GM19324 (cell line): ENCODE measurements around the gene IFFO2.

Experiments
- ATAC-seq: cut with Tn5 transposase; IDR thresholded peaks from one replicate; pipeline ENCODE4 v1.9.1; 2021; ENCODE audit warnings: mild to moderate bottlenecking, moderate library complexity; ENCODE audit not compliant: unreplicated experiment, low FRiP score

IFFO2 gene

DNA sequence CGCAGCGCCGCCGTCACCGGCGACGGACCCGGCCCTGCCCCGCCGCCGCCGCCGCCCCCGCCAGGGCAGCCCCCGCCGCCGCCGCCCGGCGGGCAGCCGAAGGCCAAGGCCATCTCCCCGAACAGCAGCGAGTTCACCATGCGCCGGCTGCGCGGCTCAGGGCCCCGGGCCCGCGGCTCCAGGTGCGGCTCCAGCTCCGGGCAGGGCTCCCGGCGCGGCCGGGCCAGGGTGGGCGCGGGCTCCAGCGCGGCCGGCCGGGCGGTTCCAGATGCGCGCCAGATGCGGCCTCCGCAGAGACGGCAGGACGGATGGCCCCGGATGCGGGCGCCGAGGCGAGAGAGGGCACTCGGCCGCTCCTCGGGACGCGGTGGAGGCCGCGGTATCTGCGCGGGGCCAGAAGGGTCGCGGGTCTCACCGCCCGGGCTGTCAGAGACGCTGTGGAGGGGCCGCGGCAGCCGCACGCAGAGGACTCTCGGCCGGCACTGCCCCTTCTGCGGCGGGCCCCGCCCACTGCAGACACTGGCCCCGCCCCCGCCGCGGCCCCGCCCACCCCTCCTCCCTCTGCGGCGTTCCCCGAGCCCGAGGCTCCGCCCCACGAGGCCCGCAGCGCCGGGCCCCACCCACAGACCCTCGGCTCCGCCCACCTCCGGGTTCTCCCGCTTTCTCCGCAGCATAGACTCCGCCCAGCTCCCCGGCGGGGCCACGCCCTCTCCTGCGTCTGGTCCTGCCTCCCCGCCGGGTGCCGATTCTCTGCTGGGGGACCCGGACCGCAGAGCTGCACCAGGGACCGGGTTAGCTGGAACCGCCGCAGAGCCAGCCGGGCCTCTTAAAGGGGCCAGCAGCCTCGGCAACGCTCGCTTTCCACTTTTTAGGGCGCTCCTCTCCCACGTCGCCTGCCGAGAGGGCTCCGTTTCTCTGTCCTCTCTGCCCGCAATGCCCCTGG is at the start of gene IFFO2:
TSS of gene IFFO2 (minus strand) at position 484 of the 943 bp plus-strand sequence. CDS start at position 140, 344 bp downstream.
- peak; percentile 89 for ATAC-seq

DNA sequence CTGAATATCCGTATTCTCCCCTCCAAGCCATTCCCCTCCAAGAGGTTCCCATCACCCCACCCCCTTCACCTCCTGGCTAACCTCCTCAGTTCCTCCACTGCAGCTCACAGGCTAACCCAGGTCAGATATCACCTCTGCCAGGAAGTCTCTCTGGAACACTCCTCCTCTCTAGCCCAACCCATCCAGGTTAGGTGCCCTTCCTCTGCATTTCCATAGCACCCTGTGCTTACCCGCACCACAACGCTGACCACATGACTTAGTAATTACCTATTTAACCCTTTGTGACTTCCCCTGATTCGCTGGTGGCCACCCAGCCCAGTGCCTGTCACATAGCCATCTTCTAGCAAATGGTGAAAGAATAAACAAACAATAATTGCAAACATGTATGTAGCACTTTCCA is 49.5 kb upstream of the IFFO2 start:
- no peak for ATAC-seq

DNA sequence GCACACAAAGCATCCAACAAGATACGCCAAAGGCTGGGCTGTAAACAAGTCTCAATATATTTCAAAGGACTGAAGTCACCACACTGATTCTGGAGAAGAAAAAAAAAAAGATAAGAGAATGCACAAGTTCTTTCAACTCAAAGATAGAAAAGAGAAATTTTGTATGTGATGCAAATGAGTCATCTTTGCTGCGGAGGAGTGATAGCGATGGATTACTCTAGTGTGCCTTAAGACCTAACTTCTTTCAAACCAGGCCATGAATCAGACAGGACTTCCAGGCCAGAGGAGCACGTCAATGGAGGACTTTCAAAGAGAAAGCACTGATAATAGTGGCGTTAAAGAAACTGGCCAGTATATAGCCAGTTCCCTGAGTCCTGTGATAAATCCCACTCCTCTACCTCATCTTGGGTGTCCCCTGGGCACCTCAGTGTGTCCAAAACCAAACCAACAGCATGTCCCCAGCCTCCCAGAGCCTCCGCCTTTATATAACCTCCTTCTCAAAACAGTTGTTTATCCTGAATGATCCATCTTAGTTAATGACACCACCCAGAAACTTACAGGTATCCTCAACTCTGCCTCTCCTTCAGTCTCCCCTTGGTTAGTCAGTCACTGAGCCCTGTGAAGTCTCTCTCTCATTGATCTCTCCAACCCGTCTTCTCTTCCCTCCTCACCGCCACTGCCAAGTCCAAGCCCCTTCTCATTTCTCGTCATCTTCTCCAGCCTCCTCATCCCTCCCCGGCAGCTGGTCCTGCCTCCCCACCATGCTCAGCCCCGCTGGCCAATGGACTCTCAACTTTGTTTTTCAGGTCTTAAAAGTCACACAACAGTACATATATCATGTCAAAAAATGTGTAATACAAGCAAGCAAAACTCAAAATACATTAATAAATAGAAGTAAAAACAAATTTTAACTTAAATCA is 47.2 kb upstream of the IFFO2 start:
- no peak for ATAC-seq

DNA sequence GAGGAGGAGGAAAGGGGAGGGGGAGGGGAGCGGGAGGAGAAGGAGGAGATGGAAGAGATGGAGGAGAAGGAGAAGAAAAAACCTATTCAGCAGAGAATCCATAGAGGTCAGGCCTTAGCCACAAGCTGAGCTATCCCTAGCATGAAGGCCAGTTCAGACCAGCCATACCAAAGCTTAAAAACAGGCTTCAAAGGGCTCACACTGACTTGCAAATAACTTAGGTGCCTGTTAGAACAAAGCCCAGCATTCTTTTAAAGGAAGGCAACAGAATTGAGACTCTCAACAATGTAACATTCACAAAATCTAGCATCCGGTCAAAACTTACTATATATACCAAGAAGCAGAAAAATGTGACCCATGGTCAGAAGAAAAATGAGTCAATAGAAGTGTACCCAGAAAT is 43.6 kb upstream of the IFFO2 start:
- no peak for ATAC-seq

DNA sequence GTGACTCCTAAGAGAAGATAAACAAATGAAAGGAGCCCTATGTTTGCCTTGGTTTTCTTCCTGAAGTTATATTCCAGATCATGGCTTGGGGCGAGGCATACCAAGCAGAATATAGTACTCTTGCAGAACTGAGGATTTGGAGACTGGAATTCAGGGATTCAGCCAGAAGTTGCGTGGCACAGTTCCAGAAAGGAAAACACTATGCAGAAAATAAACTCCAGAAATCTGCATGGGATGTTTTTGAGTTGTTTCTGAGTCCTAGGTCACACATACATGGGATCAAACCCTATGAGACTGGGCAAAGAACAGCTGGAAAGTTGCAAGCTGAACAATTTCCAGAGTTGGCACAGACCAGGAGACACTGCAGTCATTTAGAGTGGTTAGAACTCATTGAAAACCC is 42.9 kb upstream of the IFFO2 start:
- ATAC-seq: no peak

DNA sequence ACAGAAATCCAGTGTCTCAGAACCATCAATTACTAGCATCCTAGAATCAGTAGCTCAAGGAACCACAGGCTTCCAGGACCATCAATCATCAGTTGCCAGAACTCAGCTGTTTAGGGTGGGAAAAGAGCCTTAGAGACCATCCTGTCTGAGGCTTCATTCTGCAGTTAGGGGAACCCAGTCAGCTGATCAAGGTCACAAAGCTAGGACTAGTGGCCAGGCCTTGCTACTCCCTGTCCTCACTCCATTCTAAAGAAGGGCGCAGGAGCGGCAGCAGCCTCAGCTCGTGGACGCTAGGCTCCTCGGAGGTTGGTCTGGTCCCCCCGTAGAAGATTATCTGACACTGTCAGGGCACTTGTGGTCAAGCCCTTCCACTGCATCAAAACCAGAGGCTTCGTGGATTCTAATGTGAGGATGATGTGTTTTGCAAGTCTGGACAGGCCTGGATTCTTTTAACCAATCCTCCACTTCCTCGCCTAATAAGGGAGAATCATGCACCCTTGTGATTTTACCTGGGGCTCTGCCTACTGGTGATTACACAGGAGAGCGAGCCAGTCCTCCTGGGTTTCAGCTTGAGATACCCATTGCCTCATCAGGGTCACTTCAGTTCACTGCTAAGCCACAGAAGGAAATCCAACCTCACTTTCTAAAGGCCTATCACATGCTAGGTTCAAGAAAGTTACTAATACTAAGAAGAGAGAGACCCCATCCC is 41.7 kb upstream of the IFFO2 start:
- no peak for ATAC-seq

DNA sequence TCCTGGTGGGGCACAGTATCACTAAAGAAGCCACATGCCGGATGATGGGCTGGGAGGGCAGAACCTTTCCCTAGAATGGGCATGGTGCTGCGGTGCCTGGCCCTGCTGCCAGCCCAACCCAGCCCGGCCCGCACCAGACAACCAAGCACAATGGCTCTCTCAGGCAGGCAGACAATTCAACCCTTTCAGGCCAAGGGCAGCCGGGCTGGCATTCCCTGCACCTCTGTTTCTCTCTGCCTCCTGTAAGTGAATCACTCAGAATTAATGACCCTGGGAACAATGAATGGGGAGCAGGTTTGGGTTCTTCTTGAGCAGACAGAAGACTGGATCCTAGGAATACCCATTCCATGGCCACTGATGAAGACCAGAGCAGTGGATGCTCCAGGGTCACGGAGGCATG is 41.0 kb upstream of the IFFO2 start:
- no peak for ATAC-seq

DNA sequence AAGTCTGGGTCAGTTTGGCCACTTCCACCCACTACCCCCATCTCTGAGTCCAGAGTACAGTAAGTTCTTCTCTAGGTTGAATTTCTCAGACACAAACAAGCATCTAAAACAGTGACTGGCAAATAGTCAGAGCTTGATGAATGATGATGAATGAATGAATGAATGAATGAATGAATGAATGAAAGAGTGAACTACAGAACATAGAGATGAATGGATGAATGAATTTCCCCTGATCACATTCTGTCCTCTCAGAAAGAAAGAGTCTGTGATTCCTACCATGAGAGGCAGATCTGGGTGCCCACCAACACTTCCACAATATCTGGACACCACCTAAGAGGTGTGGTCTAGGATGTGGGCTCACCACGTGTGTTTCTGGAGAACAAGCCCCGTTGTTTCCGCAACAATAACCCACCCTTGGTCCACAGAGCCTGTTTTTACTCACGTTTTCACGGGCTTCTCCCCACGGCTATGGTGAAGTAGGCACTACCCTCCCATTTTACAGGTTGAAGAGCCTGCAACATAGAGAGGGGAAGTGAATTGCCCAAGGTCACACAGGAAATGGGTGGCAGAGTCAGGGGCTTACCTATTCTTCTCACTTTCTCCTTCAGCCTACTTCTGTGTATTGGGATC is 40.2 kb upstream of the IFFO2 start:
- no peak for ATAC-seq

DNA sequence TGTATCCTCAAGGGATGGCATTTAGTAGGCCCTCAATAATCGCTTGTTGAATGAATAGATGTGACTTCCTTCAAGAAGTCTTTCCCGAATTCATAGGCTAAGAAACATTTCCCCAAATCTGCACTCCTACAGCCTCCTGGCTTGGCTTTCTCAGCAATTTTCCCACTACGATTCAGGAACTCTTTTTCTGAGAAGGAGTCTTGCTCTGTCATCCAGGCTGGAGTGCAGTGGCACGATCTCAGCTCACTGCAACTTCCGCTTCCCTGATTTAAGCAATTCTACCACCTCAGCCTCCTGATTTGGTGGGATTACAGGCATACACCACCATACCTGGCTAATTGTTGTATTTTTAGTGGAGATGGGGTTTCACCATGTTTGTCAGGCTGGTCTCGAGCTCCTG is 37.9 kb upstream of the IFFO2 start:
- ATAC-seq: no peak

DNA sequence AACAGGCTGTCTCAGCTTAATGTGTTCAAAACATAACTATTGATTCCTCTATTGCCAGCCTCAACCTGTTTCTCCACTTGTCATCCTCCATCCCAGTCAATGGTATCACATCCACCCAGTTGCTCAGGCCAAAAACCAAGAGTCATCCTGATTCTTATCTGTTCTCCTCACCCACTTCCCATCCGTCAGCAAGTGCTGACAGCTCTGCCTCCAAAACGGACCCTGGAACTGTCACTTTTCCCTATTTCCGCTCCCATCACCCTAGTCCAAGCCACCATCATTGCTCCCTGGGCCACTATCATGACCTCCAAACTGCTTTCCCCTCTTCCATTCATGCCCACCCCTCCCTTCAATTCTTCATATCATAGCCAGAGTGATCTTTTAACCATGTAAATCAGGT is 36.2 kb upstream of the IFFO2 start:
- no peak for ATAC-seq

DNA sequence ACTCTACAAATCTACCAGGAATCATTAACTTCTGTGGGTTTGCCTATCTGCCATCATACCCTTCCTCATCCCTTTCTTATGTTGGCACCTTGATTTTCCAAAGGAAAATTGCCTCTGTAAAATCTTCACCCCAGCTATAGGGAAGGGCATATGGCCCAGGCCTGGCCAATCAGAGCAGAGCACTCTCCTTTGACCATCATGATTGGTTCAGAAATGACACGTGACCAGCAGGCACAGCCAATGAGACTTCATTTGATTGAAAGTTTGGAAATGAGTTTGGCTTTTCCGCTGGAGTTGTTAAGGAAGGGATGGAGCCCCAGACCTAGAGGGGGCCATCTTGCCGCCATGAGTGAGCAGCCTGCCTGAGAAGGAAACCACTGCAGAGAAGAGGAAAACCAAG is 35.1 kb upstream of the IFFO2 start:
- ATAC-seq: no peak

DNA sequence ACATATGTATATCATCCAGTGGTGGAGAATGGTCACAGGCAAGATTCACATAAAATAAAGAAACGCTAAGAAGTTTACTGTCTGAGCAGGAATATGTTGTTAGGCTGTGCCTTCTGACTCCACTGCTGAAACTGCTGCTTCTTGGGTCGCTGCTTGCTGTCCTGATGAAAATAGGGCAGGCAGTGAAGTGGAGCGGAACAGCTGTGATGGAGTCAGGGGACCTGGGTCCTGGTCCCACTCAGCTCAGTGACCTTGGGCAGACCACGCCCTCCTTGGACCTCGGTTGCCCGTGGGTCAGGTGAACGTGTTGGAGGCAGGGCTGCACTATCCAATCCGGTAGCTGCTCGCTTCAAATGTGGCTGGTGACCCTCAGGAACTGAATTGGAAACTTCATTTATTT is 33.4 kb upstream of the IFFO2 start:
- ATAC-seq: no peak

DNA sequence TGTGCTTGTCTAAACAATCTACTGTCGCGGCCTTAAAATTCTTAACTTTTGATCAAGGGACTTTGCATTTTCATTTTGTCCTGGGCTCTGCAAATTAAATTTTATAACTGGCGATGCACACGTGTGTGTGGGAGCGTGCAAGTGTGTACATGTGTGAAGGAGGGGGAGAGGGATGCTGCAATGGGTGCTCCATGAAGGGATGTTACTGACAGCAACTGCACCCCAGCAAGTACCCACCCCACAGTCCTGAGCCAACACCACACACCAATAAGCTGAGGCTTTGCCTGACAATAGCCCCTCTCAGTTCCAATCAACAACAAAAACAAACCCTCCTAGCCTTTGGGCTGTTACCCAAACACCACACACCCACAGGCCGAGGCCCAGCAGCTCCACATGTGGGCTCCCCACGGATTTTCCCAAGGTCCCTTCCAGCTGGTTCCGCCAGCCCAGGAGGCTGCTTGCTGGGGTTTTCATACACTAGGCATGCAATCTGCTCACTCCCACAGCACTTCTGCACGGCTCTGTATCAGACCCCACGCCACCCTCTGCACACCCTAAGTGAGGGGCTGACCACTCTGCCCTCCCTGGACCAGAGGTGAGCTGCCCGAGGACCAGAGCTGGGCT is 32.8 kb upstream of the IFFO2 start:
- no peak for ATAC-seq

DNA sequence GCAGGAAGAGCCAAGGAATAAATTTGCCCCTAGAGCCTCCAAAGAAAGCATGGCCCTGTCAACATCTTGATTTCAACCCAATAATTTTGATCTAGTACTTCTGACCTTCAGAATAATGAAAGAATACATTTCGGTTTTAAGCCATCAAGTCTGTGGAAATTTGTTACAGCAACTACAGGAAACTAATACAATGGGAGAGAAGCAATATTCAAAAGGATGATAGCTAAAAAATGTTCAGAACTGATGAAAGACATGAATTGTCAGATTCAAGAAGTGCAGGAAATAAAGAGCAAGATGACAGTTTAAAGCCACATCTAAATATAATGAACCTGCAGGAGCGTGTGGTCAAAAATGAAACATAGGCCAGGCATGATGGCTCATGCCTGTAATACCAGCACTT is 24.8 kb upstream of the IFFO2 start:
- ATAC-seq: no peak

DNA sequence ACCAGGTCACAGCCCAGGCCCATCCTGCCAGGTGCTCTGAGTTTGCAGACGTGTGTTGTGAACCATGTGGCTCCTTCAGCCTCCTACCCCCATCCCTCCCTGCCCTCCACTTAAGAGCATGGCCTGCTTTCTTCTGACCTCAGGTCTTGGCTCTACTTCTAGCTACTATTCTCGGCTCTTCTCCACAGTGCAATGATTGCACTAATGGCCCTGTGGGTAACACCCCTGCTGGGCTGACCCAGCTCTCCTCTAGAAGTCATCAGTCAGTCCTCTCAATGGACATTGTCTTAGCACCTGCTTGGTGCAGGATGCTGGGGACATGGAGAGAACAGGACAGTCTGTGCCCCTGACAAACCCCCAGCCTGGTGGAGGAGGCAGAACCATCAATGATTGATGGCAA is 22.2 kb upstream of the IFFO2 start:
- no peak for ATAC-seq

DNA sequence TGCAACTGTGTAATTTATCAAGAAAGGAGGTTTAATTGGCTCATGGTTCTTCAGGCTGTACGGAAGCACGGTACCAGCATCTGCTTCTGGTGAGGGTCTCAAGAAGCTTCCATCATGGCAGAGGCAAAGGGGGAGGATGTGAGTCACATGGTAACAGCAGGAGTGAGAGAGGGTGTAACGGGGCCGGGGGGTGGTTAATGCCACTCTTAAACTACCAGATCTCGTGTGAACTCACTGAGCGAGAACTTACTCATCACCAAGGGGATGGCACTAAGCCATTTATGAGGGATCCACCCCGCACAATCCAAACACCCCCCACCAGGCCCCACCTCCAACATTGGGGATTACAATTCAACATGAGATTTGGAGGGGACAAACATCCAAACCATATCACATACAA is 21.0 kb upstream of the IFFO2 start:
- no peak for ATAC-seq

DNA sequence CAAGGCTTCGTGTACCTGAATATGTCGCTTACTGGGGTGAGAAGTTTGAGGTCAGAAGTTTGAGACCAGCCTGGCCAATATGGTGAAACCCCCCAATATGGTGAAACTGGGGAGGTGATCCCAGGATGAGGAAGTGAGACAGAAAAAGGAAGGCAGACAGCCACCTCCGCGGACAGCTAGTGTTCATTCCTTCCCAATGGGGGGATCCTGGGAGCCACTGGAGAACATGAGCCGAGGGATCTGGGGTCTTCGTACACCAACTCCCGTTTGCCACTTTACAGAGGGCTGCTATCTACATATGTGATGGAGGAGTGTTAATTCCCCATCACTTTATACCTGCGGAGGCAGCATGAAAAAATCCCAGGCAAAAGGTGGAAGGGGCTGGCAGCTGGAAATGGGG is 19.6 kb upstream of the IFFO2 start:
- no peak for ATAC-seq

DNA sequence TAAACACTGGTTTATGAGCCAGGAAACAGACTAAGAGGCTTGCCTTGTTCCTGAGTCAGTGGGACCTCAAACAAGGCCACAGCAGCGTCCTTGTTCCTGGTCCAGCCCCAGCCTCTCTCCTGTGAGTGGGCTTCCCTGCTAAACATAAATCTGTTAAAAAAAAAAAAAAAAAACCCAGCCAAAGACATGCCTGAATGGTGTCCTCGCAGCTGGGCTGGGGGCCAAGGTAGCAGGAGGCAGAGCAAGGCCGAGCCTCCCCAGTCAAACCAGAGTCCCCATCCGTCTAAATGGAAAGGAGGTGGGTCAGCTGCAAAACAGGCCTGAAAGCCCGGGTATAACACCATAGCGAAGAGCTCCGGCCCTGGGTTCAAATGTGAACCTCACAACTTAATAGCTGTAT is 18.1 kb upstream of the IFFO2 start:
- ATAC-seq: no peak

DNA sequence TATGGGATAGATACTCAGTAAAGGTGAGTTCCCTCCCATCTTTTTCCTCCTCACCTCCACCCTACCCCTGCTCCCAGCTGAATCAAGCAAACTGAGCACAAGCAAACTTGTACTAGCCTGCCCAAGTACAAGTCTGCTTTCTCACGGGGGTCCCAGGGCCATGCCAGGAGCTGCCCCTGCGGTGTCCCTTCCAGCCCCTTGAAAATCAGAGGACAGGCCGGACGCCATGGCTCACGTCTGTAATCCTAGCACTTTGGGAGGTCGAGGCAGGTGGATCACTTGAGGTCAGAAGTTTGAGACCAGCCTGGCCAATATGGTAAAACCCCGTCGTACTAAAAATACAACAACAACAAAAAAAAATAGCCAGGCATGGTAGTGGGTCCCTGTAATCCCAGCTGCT is 17.5 kb upstream of the IFFO2 start:
- no peak for ATAC-seq

DNA sequence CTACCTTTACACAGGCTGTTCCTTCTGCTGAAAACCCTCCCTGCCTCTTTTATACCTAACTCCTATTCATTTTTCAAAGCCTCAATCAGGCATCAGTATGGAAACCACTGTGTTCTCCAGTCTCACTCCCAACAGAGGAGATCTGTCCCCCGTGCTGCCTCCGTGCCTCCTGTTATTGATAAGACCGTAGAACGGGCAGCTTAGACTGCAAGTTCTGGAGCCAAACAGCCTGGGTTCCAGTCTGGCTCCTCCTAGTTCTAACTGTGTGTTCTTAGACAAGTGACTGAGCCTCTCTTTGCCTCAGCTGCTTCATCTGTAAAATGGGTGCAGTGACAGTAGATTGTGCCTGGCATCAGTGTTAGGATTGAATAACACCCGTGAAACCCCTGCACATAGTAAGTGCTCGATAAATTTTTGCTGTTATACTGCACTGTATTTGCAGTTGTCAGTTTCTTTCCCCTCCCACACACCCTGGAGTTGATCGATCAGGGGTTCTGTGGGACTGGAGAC is 17.0 kb upstream of the IFFO2 start:
- ATAC-seq: no peak
